Body of pancreas (tissue), 4 donors: ENCODE measurements around the gene YEATS2. TPM values are rescaled to one million over a fixed set of nuclear protein-coding genes. Genes with fewer than 3 reads are reported as not detected.

Experiments
- ATAC-seq: fragments of 150-250 bp; one replicate; pipeline ENCODE4 v1.9.1; 2016
- DNase-seq, 4 donors: peaks; one replicate each; pipeline ENCODE4 v3.0.0-alpha.2; 2019
- H3K27ac ChIP-seq, 4 donors: fragments of 200-600 bp; sonication (generic); 1 replicate in 3 of 4; 2 replicates in 1 of 4; pipeline versions ENCODE4 v1.5.1 to v1.6.1; 2016 to 2019; ENCODE audit warnings: mild to moderate bottlenecking in 1 of 4, mixed read lengths in 1 of 4, moderate library complexity in 1 of 4
- H3K27me3 ChIP-seq, 2 donors: fragments of 200-600 bp; sonication (generic); one replicate each; pipeline ENCODE4 v1.6.0; 2016; ENCODE audit warnings: mild to moderate bottlenecking in 1 of 2
- H3K36me3 ChIP-seq, 2 donors: fragments of 200-600 bp; sonication (generic); replicated peaks in 1 of 2; 2 replicates each; pipeline ENCODE4 v1.5.1; 2016; ENCODE audit warnings: low read depth in 2 of 2; ENCODE audit not compliant: insufficient read depth in 1 of 2
- H3K4me1 ChIP-seq: fragments of 200-600 bp; sonication (generic); one replicate; pipeline ENCODE4 v1.6.0; 2016
- H3K4me3 ChIP-seq, 2 donors: fragments of 200-600 bp; sonication (generic); 1 replicate in 1 of 2; 2 replicates in 1 of 2; pipeline ENCODE4 v1.5.1; 2016 to 2019
- H3K9me3 ChIP-seq, 3 donors: fragments of 200-600 bp; sonication (generic); 1 replicate in 2 of 3; 2 replicates in 1 of 3; pipeline ENCODE4 v1.5.1; 2016
- POLR2A ChIP-seq, 3 donors: fragments of 450-650 bp; IDR thresholded peaks; one replicate each; pipeline ENCODE4 v1.6.1; 2016; ENCODE audit warnings: antibody characterized with exemption in 3 of 3, mild to moderate bottlenecking in 2 of 3
- WGBS, 2 donors: methylation state at CpG; one replicate each; pipeline ENCODE4 v1.1.5; 2017; 5-methylcytosine and 5-hydroxymethylcytosine counted together
- intact Hi-C: fragments of 100-400 bp; cut with DNase I; formaldehyde crosslinking; loops from one replicate; pipeline ENCODE4 v1.15.1; 2023
- total RNA-seq, 2 donors: library from RNA; depleted of rRNA; stranded (reverse); fragments of >200 nt; gene quantifications; one replicate each; pipeline ENCODE4 v1.1.0, GENCODE V29; 2016
- TF ChIP-seq, protein P1 (sequence below), 7 experiments: fragments of 450-650 bp in 4 of 7; fragments of 200-600 bp in 3 of 7; sonication (generic) in 3 of 7; IDR thresholded peaks; one replicate each; pipeline ENCODE4 v1.5.1; 2016 to 2019; ENCODE audit warnings: antibody characterized with exemption in 7 of 7

YEATS2 gene
- total RNA-seq, 2 donors from 2014 or later: 12.5 to 13.8 TPM

DNA sequence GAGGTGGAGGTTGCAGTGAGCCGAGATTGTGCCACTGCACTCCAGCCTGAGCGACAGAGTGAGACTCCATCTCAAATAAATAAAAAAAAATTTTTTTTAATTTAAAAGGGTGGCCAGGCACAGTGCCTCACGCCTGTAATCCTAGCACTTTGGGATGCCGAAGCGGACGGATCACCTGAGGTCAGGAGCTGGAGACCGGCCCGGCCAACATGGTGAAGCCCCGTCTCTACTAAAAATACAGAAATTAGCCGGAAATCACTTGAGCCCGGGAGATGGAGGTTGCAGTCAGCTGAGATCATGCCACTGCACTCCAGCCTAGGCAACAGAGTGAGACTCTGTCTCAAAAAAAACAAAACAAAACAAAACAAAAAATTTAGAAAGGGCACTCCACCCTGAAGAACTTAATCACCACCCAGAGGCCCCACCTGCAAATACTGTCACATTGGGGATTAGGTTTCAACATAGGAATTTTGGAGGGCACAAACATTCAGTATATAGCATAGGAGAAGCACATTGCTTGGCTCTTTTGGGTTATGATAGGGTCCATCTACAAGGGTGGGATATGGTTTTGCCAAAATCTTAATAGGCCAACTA is 7.1 kb upstream of the YEATS2 start:
- TF ChIP-seq POLR2A (IDR thresholded peaks at IDR 0.05): no peak
- TF ChIP-seq, protein P1, sequence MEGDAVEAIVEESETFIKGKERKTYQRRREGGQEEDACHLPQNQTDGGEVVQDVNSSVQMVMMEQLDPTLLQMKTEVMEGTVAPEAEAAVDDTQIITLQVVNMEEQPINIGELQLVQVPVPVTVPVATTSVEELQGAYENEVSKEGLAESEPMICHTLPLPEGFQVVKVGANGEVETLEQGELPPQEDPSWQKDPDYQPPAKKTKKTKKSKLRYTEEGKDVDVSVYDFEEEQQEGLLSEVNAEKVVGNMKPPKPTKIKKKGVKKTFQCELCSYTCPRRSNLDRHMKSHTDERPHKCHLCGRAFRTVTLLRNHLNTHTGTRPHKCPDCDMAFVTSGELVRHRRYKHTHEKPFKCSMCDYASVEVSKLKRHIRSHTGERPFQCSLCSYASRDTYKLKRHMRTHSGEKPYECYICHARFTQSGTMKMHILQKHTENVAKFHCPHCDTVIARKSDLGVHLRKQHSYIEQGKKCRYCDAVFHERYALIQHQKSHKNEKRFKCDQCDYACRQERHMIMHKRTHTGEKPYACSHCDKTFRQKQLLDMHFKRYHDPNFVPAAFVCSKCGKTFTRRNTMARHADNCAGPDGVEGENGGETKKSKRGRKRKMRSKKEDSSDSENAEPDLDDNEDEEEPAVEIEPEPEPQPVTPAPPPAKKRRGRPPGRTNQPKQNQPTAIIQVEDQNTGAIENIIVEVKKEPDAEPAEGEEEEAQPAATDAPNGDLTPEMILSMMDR (IDR thresholded peaks at IDR 0.05): no peak
- Histone ChIP-seq H3K9me3 (no peaks in the 10 kb centered on the region), H3K27ac (no peak overlapping the region), H3K36me3 (no peaks in the 10 kb centered on the region), H3K4me3 (no peak overlapping the region), H3K27me3 (no peaks in the 10 kb centered on the region), H3K4me1 (peaks cover 12% of the 10 kb centered on the region)
- intact Hi-C loops: no loop called here
- WGBS, 2 donors: 94 to 96% methylated on average over 11 of the region's 11 CpGs
- ATAC-seq: no peak
- DNase-seq: no peak

DNA sequence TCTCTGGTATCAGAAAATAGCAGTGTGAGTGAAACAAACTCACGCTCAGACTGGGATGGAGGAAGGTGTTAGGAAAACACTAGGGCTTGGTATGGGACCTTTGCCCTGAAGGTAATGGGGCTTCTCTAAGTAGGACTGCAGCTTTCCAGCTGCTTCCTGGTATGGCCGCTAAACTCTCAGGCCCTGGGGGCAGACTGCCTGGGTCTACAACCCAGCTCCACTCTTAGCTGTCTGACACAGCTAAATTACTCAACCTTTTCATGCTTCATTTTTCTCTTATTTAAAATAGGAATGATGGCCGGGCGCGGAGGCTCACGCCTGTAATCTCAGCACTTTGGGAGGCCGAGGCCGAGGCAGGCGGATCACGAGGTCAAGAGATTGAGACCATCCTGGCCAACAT is 5.2 kb upstream of the YEATS2 start:
- Histone ChIP-seq H3K4me3 (no peak overlapping the region), H3K27me3 (no peaks in the 10 kb centered on the region), H3K4me1 (peaks cover 17% of the 10 kb centered on the region), H3K36me3 (no peaks in the 10 kb centered on the region), H3K27ac (no peak overlapping the region), H3K9me3 (no peaks in the 10 kb centered on the region)
- TF ChIP-seq, protein P1 (IDR thresholded peaks at IDR 0.05): no peak
- TF ChIP-seq POLR2A (IDR thresholded peaks at IDR 0.05): no peak
- WGBS, 2 donors: 93 to 94% methylated on average over 10 of the region's 10 CpGs
- no peak for ATAC-seq
- intact Hi-C loops: no loop called here
- no peak for DNase-seq

DNA sequence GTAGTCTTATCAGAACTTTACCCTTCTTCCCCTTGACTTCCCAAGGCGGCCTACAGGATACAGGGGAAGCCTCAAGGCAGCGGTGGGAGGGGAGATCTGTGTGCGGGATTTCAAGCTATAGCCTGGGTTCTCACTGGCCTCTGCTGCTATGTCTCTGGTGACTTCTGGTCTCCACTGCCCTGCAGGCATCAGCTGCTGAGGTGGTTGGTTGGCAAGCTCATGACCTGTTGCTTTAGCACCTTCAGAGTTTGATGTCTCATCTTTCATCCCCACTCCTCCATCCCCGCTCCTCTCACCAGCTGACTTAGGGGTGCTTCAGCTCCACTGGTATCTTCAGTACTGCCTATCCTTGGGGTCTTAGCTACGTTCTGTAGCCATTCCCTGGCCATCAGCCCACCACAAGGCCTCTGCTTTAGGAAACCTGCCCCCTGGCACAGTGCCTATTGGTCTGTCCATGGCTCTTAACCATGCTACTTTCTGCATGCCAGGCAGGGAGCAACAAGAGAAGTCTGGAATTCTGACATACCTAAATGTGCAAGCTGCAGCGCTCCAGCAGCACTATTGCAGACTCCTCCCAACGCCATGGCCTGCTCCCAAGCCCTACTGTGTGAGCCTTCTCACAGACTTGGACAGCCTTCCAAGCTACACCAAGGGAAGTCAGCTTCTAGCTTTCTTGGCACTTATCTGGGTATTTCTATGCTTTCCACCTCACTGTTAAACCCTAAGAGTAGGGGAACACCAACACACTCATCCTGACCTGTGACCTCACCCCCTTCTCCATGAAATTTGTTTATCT is 1.8 kb upstream of the YEATS2 start:
- H3K4me1 ChIP-seq: peaks cover 16% of the 10 kb centered on the region
- intact Hi-C loops: no loop called here
- no peaks in the 10 kb centered on the region for H3K9me3 ChIP-seq
- H3K36me3 ChIP-seq: no peaks in the 10 kb centered on the region
- TF ChIP-seq, protein P1 (IDR thresholded peaks at IDR 0.05): no peak
- TF ChIP-seq POLR2A (IDR thresholded peaks at IDR 0.05): no peak
- no peak for ATAC-seq
- DNase-seq: peak in 1 of 4 donors; percentile 15
- H3K4me3 ChIP-seq: no peak overlapping the region
- WGBS, 2 donors: 81 to 82% methylated on average over 7 of the region's 7 CpGs
- H3K27me3 ChIP-seq: no peaks in the 10 kb centered on the region
- no peak overlapping the region for H3K27ac ChIP-seq

DNA sequence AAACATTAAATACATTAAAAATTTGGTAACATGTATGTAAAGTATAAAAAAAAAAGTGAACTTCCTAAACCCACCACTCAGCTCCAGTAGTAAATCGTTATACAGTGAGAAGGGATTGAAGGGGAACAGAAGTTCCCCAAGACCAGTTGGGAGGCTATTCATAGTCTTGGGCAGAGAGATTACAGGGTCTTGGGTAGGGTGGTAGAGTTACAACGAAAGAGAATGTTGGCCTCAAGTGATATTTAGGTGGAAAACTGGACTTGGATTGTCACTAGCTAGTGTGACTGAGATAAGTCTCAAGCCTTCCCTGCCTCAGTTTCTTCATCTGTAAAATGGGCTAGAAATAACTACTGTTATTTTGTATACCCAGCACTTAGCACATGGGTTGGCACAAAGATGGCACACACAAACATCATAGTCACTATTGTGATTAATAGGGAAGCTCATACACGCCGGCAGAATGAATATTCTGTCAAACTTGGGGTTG is 431 bp upstream of the YEATS2 start:
- intact Hi-C loops: no loop called here
- WGBS, 2 donors: 33 to 40% methylated on average over 4 of the region's 4 CpGs
- peaks cover 16% of the 10 kb centered on the region for H3K4me1 ChIP-seq
- ATAC-seq: no peak
- H3K4me3 ChIP-seq: no peak overlapping the region
- H3K36me3 ChIP-seq: no peaks in the 10 kb centered on the region
- no peaks in the 10 kb centered on the region for H3K27me3 ChIP-seq
- peak overlapping the region in 3 of 4 donors; percentile 24 to 86 (median 76) for H3K27ac ChIP-seq
- peak in 1 of 3 donors; percentile 15 for TF ChIP-seq POLR2A (IDR thresholded peaks at IDR 0.05)
- TF ChIP-seq, protein P1 (IDR thresholded peaks at IDR 0.05): peak in 1 of 7 experiments; percentile 18
- H3K9me3 ChIP-seq: no peaks in the 10 kb centered on the region
- no peak for DNase-seq
